Measurements from ENCODE around the gene LEMD2. TPM values are rescaled to one million over a fixed set of nuclear protein-coding genes. Genes with fewer than 3 reads are reported as not detected.

The LEMD2 gene
- total RNA-seq, 2 donors from 2014 or later, result 64.2 to 80.2 TPM

DNA sequence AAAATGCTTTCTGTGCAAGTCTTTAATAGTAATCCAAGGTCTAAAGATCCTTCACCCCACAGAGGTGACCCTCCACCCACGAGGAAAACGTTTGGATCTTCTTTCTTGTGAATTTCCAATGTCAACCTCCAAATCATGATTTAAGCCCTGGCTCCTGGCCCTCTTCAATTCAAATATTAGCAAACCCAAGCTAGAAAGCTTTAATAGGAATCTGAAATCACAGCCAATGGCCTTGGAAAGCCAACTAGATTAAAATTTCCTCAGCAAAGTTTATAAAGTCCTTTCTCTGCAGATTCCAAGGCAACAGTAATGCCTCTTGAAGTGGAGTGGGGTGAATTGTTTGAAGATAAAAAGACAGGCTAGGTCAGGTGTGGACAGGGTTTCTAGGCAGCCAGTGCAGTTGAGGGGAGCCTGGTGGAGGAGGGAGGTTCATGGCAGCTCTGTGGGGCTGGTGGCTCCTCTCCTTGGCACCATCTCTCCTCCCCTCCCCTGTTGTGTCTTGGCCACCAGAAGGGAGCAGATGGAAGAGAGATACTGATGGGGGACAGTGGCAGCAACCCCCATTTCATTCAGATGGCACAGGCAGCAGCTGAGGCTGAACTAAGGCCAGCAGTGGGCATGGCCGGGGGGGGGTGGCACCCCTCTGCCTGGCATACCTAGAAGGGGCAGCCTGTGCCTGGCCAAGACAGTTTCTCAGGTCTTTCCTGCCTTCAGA, 65.4 kb downstream of the LEMD2 start:
- Histone ChIP-seq H3K4me1 (replicated peaks) (peaks cover under 1% of the 10 kb centered on the region), H3K4me3 (no peak overlapping the region), H3K36me3 (no peaks in the 10 kb centered on the region), H3K27me3 (replicated peaks; ENCODE audit: insufficient read depth) (no peaks in the 10 kb centered on the region), H3K27ac (peak overlapping the region; percentile 55 to 61), H3K9me3 (no peaks in the 10 kb centered on the region)
- DNase-seq (ENCODE audit: low spot score), result no peak
- 21% methylated on average over 3 of the region's 3 CpGs for WGBS
- intact Hi-C loops (cut with DNase I), result no loop called here
- no peak for TF ChIP-seq CTCF (IDR thresholded peaks at IDR 0.05)
- no peak for TF ChIP-seq POLR2AphosphoS5 (IDR thresholded peaks at IDR 0.05)

DNA sequence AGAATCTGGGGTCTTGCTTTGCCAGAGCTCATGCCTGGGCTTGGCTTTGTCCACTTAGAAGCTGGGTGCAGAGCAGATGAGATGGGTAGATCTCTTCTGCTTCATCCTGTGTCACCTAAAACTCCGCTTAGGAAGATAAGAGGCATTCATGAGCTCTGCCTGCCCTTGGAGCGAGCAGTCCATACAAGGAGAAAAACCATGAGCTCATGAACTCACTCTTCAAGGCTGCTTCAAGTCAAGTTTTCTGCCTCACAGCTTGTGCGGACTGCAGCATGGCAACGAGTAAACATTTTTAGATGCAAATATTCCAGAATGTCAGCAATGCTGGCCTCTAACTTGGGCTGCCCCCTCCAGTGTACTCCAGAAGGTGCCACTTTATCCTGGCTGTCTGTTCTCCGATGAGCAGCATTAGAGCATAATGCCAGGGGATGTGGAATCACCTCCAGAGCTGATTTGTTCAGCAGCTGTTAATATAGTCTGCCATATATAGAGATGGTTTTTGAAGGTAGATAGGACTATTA, 66.8 kb downstream of the LEMD2 start:
- no peaks in the 10 kb centered on the region for H3K36me3 ChIP-seq
- peak overlapping the region; percentile 57 to 76 for H3K27ac ChIP-seq
- intact Hi-C loops (cut with DNase I), result no loop called here
- 87% methylated on average over 5 of the region's 5 CpGs for WGBS
- no peaks in the 10 kb centered on the region for H3K9me3 ChIP-seq
- no peak overlapping the region for H3K4me3 ChIP-seq
- H3K27me3 ChIP-seq (replicated peaks; ENCODE audit: insufficient read depth), result no peaks in the 10 kb centered on the region
- TF ChIP-seq POLR2AphosphoS5 (IDR thresholded peaks at IDR 0.05), result no peak
- TF ChIP-seq CTCF (IDR thresholded peaks at IDR 0.05), result no peak
- TF ChIP-seq POLR2A (IDR thresholded peaks at IDR 0.05), result no peak
- DNase-seq (ENCODE audit: low spot score), result no peak
- peaks cover 6% of the 10 kb centered on the region for H3K4me1 ChIP-seq (replicated peaks)

GRCh38 chr6:33721508-33721907, 67.4 kb downstream of the LEMD2 start:
- intact Hi-C loops (cut with DNase I), result no loop called here
- Histone ChIP-seq H3K36me3 (no peaks in the 10 kb centered on the region), H3K27ac (peak overlapping the region; percentile 57 to 76), H3K4me1 (replicated peaks) (peaks cover 12% of the 10 kb centered on the region), H3K4me3 (no peak overlapping the region), H3K27me3 (replicated peaks; ENCODE audit: insufficient read depth) (no peaks in the 10 kb centered on the region), H3K9me3 (no peaks in the 10 kb centered on the region)
- peak; percentile 69 for TF ChIP-seq POLR2AphosphoS5 (IDR thresholded peaks at IDR 0.05)
- no peak for TF ChIP-seq CTCF (IDR thresholded peaks at IDR 0.05)
- no peak for DNase-seq (ENCODE audit: low spot score)
- WGBS, result 52% methylated on average over 5 of the region's 5 CpGs

Other genes with a start within 250 kb of the LEMD2 start
- 10 to 100 TPM in 1 of 2 donors, 1 to 10 TPM in 1; 6.2 to 13.6 TPM for gene BAK1, start 208.9 kb downstream of the LEMD2 start, total RNA-seq
- gene ITPR3, start 167.8 kb downstream of the LEMD2 start, total RNA-seq, result 10 to 100 TPM; 21.8 to 99.1 TPM
- gene UQCC2, start 77.4 kb downstream of the LEMD2 start, total RNA-seq, result 10 to 100 TPM; 24.5 to 25.7 TPM
- gene IP6K3, start 42.2 kb downstream of the LEMD2 start, total RNA-seq, result 1 to 10 TPM; 2.5 to 3.1 TPM
- not detected for gene MLN, start 14.9 kb upstream of the LEMD2 start, total RNA-seq